Measurements from ENCODE around the gene RSU1. TPM values are rescaled to one million over a fixed set of nuclear protein-coding genes. Genes with fewer than 3 reads are reported as not detected.

Gene RSU1
- total and polyA plus RNA-seq, 2 donors (not counting 1 experiment from before 2014, with no cell fraction given) = 46.9 to 252 TPM

- Histone ChIP-seq H2AFZ (ENCODE audit: low read length) (no peak overlapping the region), H3K4me2 (ENCODE audit: extremely low read depth, insufficient read depth, low read length) (no peak overlapping the region), H3K27ac (ENCODE audit: insufficient read depth, low read length) (no peak overlapping the region), H3K79me2 (ENCODE audit: control insufficient read depth, insufficient read depth, low read length) (no peaks in the 10 kb centered on the region), H3K4me3 (replicated peaks in 1 of 4; ENCODE audit: control extremely low read depth in 1 of 4, insufficient read depth in 1 of 4, low read depth in 3 of 4, low read length in 4 of 4) (no peak overlapping the region), H3K27me3 (ENCODE audit: control insufficient read depth, insufficient read depth, low read length) (no peaks in the 10 kb centered on the region), H3K9ac (ENCODE audit: insufficient read depth, low read length) (no peak overlapping the region), H3K4me1 (ENCODE audit: control insufficient read depth, extremely low read depth, insufficient read depth, low read length) (no peaks in the 10 kb centered on the region), H3K36me3 (ENCODE audit: control insufficient read depth, insufficient read depth, low read length) (no peaks in the 10 kb centered on the region), H4K20me1 (ENCODE audit: control insufficient read depth, extremely low read depth, insufficient read depth, low read length) (no peaks in the 10 kb centered on the region), H3K9me3 (ENCODE audit: control insufficient read depth, insufficient read depth, low read depth, low read length) (no peaks in the 10 kb centered on the region)
- no peak for DNase-seq (ENCODE audit: low read depth in 2 of 2)
- TF ChIP-seq CTCF (conservative IDR thresholded peaks at IDR 0.05 in 1 of 2, IDR thresholded peaks at IDR 0.05 in 1 of 2; ENCODE audit: low read depth in 1 of 2, low read length in 2 of 2) = no peak
- TF ChIP-seq EZH2 (IDR thresholded peaks at IDR 0.05; ENCODE audit: low read length, missing control alignments) = no peak
These were observed 254.3 kb downstream of the RSU1 start for GRCh38 chr10:16562891-16563290.

- Histone ChIP-seq H3K27me3 (ENCODE audit: control insufficient read depth, insufficient read depth, low read length) (no peaks in the 10 kb centered on the region), H3K4me3 (replicated peaks in 1 of 4; ENCODE audit: control extremely low read depth in 1 of 4, insufficient read depth in 1 of 4, low read depth in 3 of 4, low read length in 4 of 4) (no peak overlapping the region)
These were observed 257.9 kb downstream of the RSU1 start for GRCh38 chr10:16559236-16559773.

GRCh38 chr10:16547973-16548372, 269.3 kb downstream of the RSU1 start:
- Histone ChIP-seq H3K4me3 (replicated peaks in 1 of 4; ENCODE audit: control extremely low read depth in 1 of 4, insufficient read depth in 1 of 4, low read depth in 3 of 4, low read length in 4 of 4) (no peak overlapping the region), H4K20me1 (ENCODE audit: control insufficient read depth, extremely low read depth, insufficient read depth, low read length) (no peaks in the 10 kb centered on the region), H3K9me3 (ENCODE audit: control insufficient read depth, insufficient read depth, low read depth, low read length) (no peaks in the 10 kb centered on the region), H3K79me2 (ENCODE audit: control insufficient read depth, insufficient read depth, low read length) (no peaks in the 10 kb centered on the region), H3K27me3 (ENCODE audit: control insufficient read depth, insufficient read depth, low read length) (no peaks in the 10 kb centered on the region), H3K9ac (ENCODE audit: insufficient read depth, low read length) (no peak overlapping the region), H3K4me1 (ENCODE audit: control insufficient read depth, extremely low read depth, insufficient read depth, low read length) (no peaks in the 10 kb centered on the region), H3K36me3 (ENCODE audit: control insufficient read depth, insufficient read depth, low read length) (no peaks in the 10 kb centered on the region), H3K4me2 (ENCODE audit: extremely low read depth, insufficient read depth, low read length) (no peak overlapping the region), H2AFZ (ENCODE audit: low read length) (no peak overlapping the region), H3K27ac (ENCODE audit: insufficient read depth, low read length) (no peak overlapping the region)
- DNase-seq (ENCODE audit: low read depth in 2 of 2) = no peak
- no peak for TF ChIP-seq CTCF (conservative IDR thresholded peaks at IDR 0.05 in 1 of 2, IDR thresholded peaks at IDR 0.05 in 1 of 2; ENCODE audit: low read depth in 1 of 2, low read length in 2 of 2)
- no peak for TF ChIP-seq EZH2 (IDR thresholded peaks at IDR 0.05; ENCODE audit: low read length, missing control alignments)

More at GRCh38 chr10:16559236-16559773, 257.9 kb downstream of the RSU1 start:
- DNase-seq (ENCODE audit: low read depth in 2 of 2) = no peak
- no peak for TF ChIP-seq CTCF (conservative IDR thresholded peaks at IDR 0.05 in 1 of 2, IDR thresholded peaks at IDR 0.05 in 1 of 2; ENCODE audit: low read depth in 1 of 2, low read length in 2 of 2)
- TF ChIP-seq EZH2 (IDR thresholded peaks at IDR 0.05; ENCODE audit: low read length, missing control alignments) = no peak
- Histone ChIP-seq H3K36me3 (ENCODE audit: control insufficient read depth, insufficient read depth, low read length) (no peaks in the 10 kb centered on the region), H2AFZ (ENCODE audit: low read length) (no peak overlapping the region), H3K4me2 (ENCODE audit: extremely low read depth, insufficient read depth, low read length) (no peak overlapping the region), H3K4me1 (ENCODE audit: control insufficient read depth, extremely low read depth, insufficient read depth, low read length) (no peaks in the 10 kb centered on the region), H3K9ac (ENCODE audit: insufficient read depth, low read length) (no peak overlapping the region), H4K20me1 (ENCODE audit: control insufficient read depth, extremely low read depth, insufficient read depth, low read length) (no peaks in the 10 kb centered on the region), H3K79me2 (ENCODE audit: control insufficient read depth, insufficient read depth, low read length) (no peaks in the 10 kb centered on the region), H3K9me3 (ENCODE audit: control insufficient read depth, insufficient read depth, low read depth, low read length) (no peaks in the 10 kb centered on the region), H3K27ac (ENCODE audit: insufficient read depth, low read length) (no peak overlapping the region)
